Vagina (tissue), 2 donors: ENCODE measurements around the gene ARMH4.

Source experiments
- POLR2A ChIP-seq, 2 donors: fragments of 450-650 bp; IDR thresholded peaks; one replicate each; pipeline ENCODE4 v1.6.1; 2017; ENCODE audit warnings: antibody characterized with exemption in 2 of 2, mild to moderate bottlenecking in 2 of 2, moderate library complexity in 2 of 2
- POLR2AphosphoS5 ChIP-seq, 2 donors: sonication (generic); formaldehyde crosslinking; IDR thresholded peaks; one replicate each; pipeline ENCODE4 v1.9.0; 2017; ENCODE audit warnings: antibody characterized with exemption in 2 of 2, mild to moderate bottlenecking in 2 of 2, low read depth in 1 of 2; ENCODE audit not compliant: insufficient read depth in 1 of 2
- TF ChIP-seq, protein P1 (sequence below), 3 experiments: fragments of 450-650 bp in 2 of 3; fragments of 200-600 bp in 1 of 3; sonication (generic) in 1 of 3; IDR thresholded peaks; one replicate each; pipeline ENCODE4 v1.5.1; 2017 to 2019; ENCODE audit warnings: antibody characterized with exemption in 3 of 3, mild to moderate bottlenecking in 2 of 3, moderate library complexity in 2 of 3

DNA sequence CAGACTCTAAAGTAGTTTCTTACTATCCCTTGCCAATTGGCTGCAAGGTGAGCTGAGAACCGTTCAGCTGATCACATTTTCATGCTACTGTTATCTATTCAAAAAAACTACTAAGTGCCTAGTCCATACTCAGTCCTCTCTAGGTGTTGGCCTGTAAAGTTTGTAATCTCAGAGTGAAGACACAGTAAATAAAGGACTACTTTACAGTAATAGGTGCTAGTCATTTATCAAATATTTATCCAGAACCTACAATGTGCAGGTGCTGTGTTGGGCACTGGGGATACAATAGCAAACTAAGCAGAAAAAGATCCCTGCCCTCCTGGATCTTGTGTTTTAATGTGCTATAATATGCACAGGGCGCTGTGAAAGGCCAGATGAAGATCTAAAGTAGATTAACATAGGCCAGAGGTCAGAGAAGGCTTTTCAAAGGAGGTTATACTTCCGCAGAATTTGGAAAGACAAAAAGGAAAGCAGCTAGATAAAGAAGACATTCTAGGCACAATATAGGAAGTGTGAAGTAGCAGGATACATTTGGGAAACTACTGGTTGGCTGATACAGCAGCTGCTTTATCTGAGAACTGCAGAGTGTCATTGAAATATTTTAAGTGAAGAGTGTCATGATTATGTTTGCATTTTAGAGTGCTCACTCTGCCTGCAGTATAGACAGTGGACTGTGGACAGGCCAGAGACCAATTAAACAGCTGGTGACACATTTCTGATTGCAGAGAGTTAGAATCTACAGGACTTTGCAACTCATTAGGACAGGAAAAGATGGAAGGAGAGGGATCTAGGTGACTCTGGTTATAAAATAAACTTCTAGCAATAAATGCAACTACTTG lies 40.0 kb upstream of the ARMH4 start:
- TF ChIP-seq, protein P1, sequence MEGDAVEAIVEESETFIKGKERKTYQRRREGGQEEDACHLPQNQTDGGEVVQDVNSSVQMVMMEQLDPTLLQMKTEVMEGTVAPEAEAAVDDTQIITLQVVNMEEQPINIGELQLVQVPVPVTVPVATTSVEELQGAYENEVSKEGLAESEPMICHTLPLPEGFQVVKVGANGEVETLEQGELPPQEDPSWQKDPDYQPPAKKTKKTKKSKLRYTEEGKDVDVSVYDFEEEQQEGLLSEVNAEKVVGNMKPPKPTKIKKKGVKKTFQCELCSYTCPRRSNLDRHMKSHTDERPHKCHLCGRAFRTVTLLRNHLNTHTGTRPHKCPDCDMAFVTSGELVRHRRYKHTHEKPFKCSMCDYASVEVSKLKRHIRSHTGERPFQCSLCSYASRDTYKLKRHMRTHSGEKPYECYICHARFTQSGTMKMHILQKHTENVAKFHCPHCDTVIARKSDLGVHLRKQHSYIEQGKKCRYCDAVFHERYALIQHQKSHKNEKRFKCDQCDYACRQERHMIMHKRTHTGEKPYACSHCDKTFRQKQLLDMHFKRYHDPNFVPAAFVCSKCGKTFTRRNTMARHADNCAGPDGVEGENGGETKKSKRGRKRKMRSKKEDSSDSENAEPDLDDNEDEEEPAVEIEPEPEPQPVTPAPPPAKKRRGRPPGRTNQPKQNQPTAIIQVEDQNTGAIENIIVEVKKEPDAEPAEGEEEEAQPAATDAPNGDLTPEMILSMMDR (IDR thresholded peaks at IDR 0.05): no peak
- TF ChIP-seq POLR2AphosphoS5 (IDR thresholded peaks at IDR 0.05; ENCODE audit: insufficient read depth in 1 of 2, low read depth in 1 of 2): no peak
- no peak for TF ChIP-seq POLR2A (IDR thresholded peaks at IDR 0.05)
